Gastroesophageal sphincter (tissue), 4 donors: ENCODE results near the gene ITCH. TPM values are rescaled to one million over a fixed set of nuclear protein-coding genes. Genes with fewer than 3 reads are reported as not detected.
"Not testable (repeated sequence)": the region's sequence is repeated elsewhere in the genome, so short reads cannot be mapped to it uniquely, and the experiment has no call there.

Experiments
- ATAC-seq: fragments of 150-250 bp; one replicate; pipeline ENCODE4 v1.9.1; 2016; ENCODE audit warnings: mild to moderate bottlenecking, moderate library complexity
- H3K27ac ChIP-seq, 4 donors: fragments of 200-600 bp; sonication (generic) in 3 of 4; 1 replicate in 3 of 4; 2 replicates in 1 of 4; pipeline ENCODE4 v1.5.1; 2016 to 2019
- H3K27me3 ChIP-seq: fragments of 200-600 bp; sonication (generic); one replicate; pipeline ENCODE4 v1.5.1; 2019
- H3K36me3 ChIP-seq, 2 donors: fragments of 200-600 bp; sonication (generic); one replicate each; pipeline ENCODE4 v1.5.1; 2019; ENCODE audit warnings: control low read depth in 1 of 2
- H3K4me1 ChIP-seq, 3 donors: fragments of 200-600 bp; sonication (generic); 1 replicate in 2 of 3; 2 replicates in 1 of 3; pipeline ENCODE4 v1.5.1; 2016 to 2019; ENCODE audit warnings: control low read depth in 2 of 3
- H3K4me3 ChIP-seq, 2 donors: fragments of 200-600 bp; sonication (generic); one replicate each; pipeline ENCODE4 v1.5.1; 2019; ENCODE audit warnings: mild to moderate bottlenecking in 1 of 2, moderate library complexity in 1 of 2
- H3K9me3 ChIP-seq, 3 donors: fragments of 200-600 bp; sonication (generic); one replicate each; pipeline ENCODE4 v1.5.1; 2017 to 2019; ENCODE audit warnings: control low read depth in 2 of 3
- CTCF ChIP-seq, 4 experiments: fragments of 200-600 bp in 2 of 4; fragments of 450-650 bp in 2 of 4; sonication (generic) in 1 of 4; IDR thresholded peaks; one replicate each; pipeline ENCODE4 v1.5.1; 2017 to 2019; ENCODE audit warnings: antibody characterized with exemption in 4 of 4, mild to moderate bottlenecking in 2 of 4, moderate library complexity in 2 of 4
- EP300 ChIP-seq: sonication (generic); formaldehyde crosslinking; IDR thresholded peaks from one replicate; pipeline ENCODE4 v1.6.1; 2017; ENCODE audit warnings: antibody characterized with exemption, mild to moderate bottlenecking
- POLR2A ChIP-seq, 2 donors: fragments of 450-650 bp; IDR thresholded peaks; one replicate each; pipeline ENCODE4 v1.6.1; 2017; ENCODE audit warnings: antibody characterized with exemption in 2 of 2, mild to moderate bottlenecking in 2 of 2, moderate library complexity in 1 of 2
- POLR2AphosphoS5 ChIP-seq: sonication (generic); formaldehyde crosslinking; IDR thresholded peaks from one replicate; pipeline ENCODE4 v1.6.1; 2017; ENCODE audit warnings: antibody characterized with exemption
- WGBS, 2 donors: methylation state at CpG; one replicate each; pipeline ENCODE4 v1.1.5; 2018; ENCODE audit warnings: low coverage in 1 of 2; 5-methylcytosine and 5-hydroxymethylcytosine counted together
- total RNA-seq, 4 donors: library from RNA; depleted of rRNA; stranded (reverse); fragments of >200 nt; gene quantifications; one replicate each; pipeline ENCODE4 v1.1.0, GENCODE V29; 2016

ITCH gene
- total RNA-seq, 4 donors from 2014 or later = 59.5 to 75.5 (median 65.1) TPM

GRCh38 chr20:34495307-34495706 lies 132.2 kb downstream of the ITCH start:
- 93% methylated on average over 7 of the region's 7 CpGs for WGBS, 2 donors
- Histone ChIP-seq H3K9me3 (peaks cover 0 to 12% (median 0%) of the 10 kb centered on the region in 3 donors), H3K4me1 (no peaks in the 10 kb centered on the region), H3K4me3 (no peak overlapping the region), H3K27ac (no peak overlapping the region), H3K27me3 (no peaks in the 10 kb centered on the region), H3K36me3 (peaks cover 4 to 80% of the 10 kb centered on the region in 2 donors)
- no peak for TF ChIP-seq POLR2A (IDR thresholded peaks at IDR 0.05)
- ATAC-seq = no peak

GRCh38 chr20:34495916-34496315 lies 132.8 kb downstream of the ITCH start:
- Histone ChIP-seq H3K36me3 (peaks cover 0 to 80% of the 10 kb centered on the region in 2 donors), H3K9me3 (peaks cover 0 to 17% (median 0%) of the 10 kb centered on the region in 3 donors), H3K27ac (no peak overlapping the region), H3K27me3 (no peaks in the 10 kb centered on the region), H3K4me1 (no peaks in the 10 kb centered on the region), H3K4me3 (no peak overlapping the region)
- TF ChIP-seq POLR2A (IDR thresholded peaks at IDR 0.05) (no peak), POLR2AphosphoS5 (no peak), CTCF (IDR thresholded peaks at IDR 0.05) (no peak), EP300 (no peak)
- WGBS, 2 donors = 80 to 93% methylated on average over 1 of the region's 1 CpG
- ATAC-seq = no peak

GRCh38 chr20:34497596-34497995 lies 134.5 kb downstream of the ITCH start:
- not testable (repeated sequence) for H3K27me3 ChIP-seq, ATAC-seq, H3K27ac ChIP-seq, H3K4me1 ChIP-seq, H3K4me3 ChIP-seq
- WGBS, 2 donors = 100% methylated on average over 3 to 6 of the region's 6 CpGs
- peaks cover 0 to 85% of the 10 kb centered on the region in 2 donors for H3K36me3 ChIP-seq
- peaks cover 0 to 17% (median 0%) of the 10 kb centered on the region in 3 donors for H3K9me3 ChIP-seq

- H3K4me1 ChIP-seq = no peaks in the 10 kb centered on the region
- no peak overlapping the region for H3K27ac ChIP-seq
- 86 to 100% methylated on average over 1 of the region's 1 CpG for WGBS, 2 donors
- TF ChIP-seq POLR2A (IDR thresholded peaks at IDR 0.05) (no peak), EP300 (no peak), CTCF (IDR thresholded peaks at IDR 0.05) (no peak), POLR2AphosphoS5 (no peak)
- H3K36me3 ChIP-seq = peaks cover 0 to 74% of the 10 kb centered on the region in 2 donors
- H3K27me3 ChIP-seq = no peaks in the 10 kb centered on the region
- ATAC-seq = no peak
- peaks cover 0 to 17% (median 0%) of the 10 kb centered on the region in 3 donors for H3K9me3 ChIP-seq
- H3K4me3 ChIP-seq = no peak overlapping the region
Observed at GRCh38 chr20:34500823-34501222, 137.8 kb downstream of the ITCH start.

- no peak for ATAC-seq
- H3K9me3 ChIP-seq = no peaks in the 10 kb centered on the region
- no peak for TF ChIP-seq POLR2AphosphoS5
- no peak for TF ChIP-seq POLR2A (IDR thresholded peaks at IDR 0.05)
- TF ChIP-seq EP300 = no peak
- H3K4me1 ChIP-seq = peaks cover 0 to 4% (median 0%) of the 10 kb centered on the region in 3 donors
- H3K27ac ChIP-seq = no peak overlapping the region
- peaks cover 0 to 71% of the 10 kb centered on the region in 2 donors for H3K36me3 ChIP-seq
- H3K4me3 ChIP-seq = no peak overlapping the region
- no peaks in the 10 kb centered on the region for H3K27me3 ChIP-seq
- 62 to 78% methylated on average over 3 of the region's 3 CpGs for WGBS, 2 donors
Observed at GRCh38 chr20:34506480-34506879, 143.4 kb downstream of the ITCH start.

- H3K36me3 ChIP-seq = peaks cover 0 to 69% of the 10 kb centered on the region in 2 donors
- no peaks in the 10 kb centered on the region for H3K9me3 ChIP-seq
- ATAC-seq = no peak
- 64 to 79% methylated on average over 3 to 4 of the region's 4 CpGs for WGBS, 2 donors
- no peak overlapping the region for H3K27ac ChIP-seq
- TF ChIP-seq CTCF (IDR thresholded peaks at IDR 0.05) (no peak), POLR2AphosphoS5 (no peak), POLR2A (IDR thresholded peaks at IDR 0.05) (no peak), EP300 (no peak)
- peaks cover 0 to 4% (median 3%) of the 10 kb centered on the region in 3 donors for H3K4me1 ChIP-seq
- H3K4me3 ChIP-seq = no peak overlapping the region
- no peaks in the 10 kb centered on the region for H3K27me3 ChIP-seq
Observed at GRCh38 chr20:34507702-34508413, 144.8 kb downstream of the ITCH start.
